Measurements from ENCODE around the gene SYDE2.

DNA sequence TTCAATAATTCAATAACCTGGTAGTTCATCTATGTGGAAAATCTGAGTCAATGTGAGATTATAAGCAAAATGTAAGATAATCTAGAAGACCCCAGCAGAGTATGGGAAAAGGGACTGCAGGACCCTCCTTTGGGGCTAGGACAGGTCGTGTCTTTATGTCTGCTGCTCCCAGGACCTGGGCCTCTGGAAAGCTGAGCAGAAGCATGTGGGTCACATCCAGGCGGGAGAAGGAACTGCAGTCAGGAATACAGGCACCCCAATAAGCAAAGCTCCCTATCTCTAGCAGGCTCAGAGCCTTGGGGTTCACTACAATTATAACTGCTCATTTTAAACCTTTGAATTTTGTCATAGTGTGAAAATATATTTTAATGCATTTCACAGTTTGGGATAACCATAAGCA is 78.6 kb downstream of the SYDE2 start:
- TF ChIP-seq, protein P1, sequence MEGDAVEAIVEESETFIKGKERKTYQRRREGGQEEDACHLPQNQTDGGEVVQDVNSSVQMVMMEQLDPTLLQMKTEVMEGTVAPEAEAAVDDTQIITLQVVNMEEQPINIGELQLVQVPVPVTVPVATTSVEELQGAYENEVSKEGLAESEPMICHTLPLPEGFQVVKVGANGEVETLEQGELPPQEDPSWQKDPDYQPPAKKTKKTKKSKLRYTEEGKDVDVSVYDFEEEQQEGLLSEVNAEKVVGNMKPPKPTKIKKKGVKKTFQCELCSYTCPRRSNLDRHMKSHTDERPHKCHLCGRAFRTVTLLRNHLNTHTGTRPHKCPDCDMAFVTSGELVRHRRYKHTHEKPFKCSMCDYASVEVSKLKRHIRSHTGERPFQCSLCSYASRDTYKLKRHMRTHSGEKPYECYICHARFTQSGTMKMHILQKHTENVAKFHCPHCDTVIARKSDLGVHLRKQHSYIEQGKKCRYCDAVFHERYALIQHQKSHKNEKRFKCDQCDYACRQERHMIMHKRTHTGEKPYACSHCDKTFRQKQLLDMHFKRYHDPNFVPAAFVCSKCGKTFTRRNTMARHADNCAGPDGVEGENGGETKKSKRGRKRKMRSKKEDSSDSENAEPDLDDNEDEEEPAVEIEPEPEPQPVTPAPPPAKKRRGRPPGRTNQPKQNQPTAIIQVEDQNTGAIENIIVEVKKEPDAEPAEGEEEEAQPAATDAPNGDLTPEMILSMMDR (IDR thresholded peaks at IDR 0.05): no peak
- TF ChIP-seq POLR2A (IDR thresholded peaks at IDR 0.05; ENCODE audit: low read depth) (no peak), EP300 (IDR thresholded peaks at IDR 0.05) (no peak)
